HG03060 (cell line): ENCODE measurements around the gene SRGAP1.

Experiments used
- ATAC-seq: cut with Tn5 transposase; IDR thresholded peaks from one replicate; pipeline ENCODE4 v1.9.1; 2021; ENCODE audit warnings: low read depth, moderate number of reproducible peaks; ENCODE audit not compliant: unreplicated experiment

SRGAP1 gene

DNA sequence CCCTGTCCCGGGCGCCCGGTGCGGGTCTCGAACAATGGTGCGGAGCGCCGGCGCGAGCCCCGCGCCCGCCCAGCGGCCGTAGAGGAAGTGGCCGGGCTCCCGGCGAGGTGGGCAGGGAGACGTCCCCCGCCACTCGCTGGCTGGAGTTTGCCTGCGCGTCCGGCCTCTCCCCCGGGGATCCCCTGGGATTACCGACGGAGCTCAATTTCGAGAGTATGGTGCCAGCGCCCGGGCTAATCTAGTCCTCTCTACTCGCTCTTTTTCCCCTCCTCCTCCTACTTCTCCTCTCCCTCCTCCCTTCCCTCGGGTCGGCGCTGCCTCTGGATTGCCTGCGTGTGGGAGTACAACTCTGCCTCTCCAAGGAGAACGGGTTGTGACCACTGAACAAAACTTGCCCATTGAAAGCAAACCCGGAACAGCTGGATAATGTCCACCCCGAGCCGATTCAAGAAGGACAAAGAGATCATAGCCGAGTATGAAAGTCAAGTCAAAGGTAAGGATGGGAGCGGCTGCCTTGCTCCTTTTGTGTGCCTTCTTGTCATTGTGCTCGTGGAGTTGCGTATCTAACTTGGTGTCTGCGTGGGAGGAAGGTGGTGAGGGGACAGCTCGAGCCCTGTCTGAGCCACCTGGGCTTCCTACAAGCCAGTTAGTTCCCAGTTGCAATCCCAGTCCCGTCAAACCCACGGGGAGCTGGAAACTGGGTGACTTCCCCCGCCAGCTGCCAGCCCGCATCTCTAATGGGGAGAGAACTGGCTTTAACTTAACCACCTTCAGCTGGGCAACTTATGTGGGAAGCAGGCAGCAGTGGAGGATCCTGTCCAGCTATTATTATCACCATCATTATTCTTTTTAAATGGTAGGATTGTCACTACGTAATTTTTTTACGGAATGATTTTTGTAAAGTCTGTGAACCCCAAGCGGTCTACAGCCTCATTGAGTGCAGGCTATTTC lies at the start of gene SRGAP1:
Gene SRGAP1 (plus strand): TSS at position 310 of the 951 bp plus-strand sequence. CDS start 117 bp downstream, at position 427.
- ATAC-seq, result no peak

DNA sequence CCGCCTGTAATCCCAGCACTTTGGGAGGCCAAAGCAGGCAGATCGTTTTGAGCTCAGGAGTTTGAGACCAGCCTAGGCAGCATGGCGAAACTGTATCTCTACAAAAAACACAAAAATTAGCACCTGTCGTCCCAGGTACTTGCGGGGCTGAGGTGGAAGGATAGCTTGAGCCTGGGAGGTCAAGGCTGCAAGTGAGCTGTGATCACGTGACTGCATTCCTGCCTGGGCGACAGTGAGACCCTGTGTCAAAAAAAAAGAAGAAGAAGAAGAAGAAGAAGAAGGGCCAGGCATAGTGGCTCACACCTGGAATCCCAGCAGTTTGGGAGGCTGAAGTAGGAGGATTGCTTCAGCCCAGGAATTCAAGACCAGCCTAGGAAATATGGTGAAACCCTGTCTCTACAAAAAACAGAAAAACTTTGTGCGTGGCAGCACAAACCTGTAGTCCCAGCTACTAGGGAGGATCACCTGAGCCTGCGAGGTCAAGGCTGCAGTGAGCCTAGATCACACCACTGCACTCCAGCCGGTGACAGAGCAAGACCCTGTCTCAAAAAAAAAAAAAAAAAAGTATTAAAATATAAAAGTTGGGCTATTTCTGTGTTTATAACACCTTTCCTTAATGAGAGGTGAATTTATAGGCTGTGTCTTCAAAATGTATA lies 49.3 kb upstream of the SRGAP1 start:
- ATAC-seq, result no peak

DNA sequence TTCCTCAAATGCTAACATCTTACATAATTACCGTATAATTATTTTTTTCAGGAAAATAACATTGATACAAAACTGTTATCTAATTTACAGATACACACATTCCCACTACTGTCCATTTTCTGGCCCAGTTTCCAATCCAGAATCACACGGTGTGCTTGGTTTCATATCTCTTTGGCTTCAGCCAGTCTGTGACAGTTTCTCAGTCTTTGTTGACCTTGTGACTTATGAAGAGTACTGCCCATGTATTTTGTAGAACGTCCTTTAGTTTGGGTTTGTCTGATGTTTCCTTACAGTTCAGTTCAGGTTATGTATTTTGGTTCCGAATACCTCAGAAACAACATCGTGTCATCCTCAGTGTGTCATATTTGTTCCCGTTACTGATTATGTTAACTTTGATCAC lies 48.6 kb upstream of the SRGAP1 start:
- ATAC-seq, result no peak

DNA sequence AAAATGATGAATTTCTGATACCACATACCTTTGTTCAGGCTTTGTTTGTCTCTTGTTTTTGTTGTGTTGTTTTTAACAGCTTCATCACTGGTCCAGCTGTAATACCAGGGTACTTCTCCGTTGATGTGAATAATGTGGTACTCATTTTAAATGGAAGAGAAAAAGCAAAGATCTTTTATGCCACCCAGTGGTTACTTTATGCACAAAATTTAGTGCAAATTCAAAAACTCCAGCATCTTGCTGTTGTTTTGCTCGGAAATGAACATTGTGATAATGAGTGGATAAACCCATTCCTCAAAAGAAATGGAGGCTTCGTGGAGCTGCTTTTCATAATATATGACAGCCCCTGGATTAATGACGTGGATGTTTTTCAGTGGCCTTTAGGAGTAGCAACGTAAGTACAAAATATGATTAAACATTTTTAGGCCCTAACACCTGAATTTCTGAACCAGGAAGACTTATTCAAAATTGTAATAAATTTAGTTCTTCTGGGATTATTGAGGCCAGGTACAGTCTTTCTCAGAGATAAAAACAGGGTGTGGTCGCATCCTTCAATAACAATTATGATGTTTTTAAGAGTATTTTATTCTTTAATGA lies 42.4 kb upstream of the SRGAP1 start:
- ATAC-seq, result no peak

DNA sequence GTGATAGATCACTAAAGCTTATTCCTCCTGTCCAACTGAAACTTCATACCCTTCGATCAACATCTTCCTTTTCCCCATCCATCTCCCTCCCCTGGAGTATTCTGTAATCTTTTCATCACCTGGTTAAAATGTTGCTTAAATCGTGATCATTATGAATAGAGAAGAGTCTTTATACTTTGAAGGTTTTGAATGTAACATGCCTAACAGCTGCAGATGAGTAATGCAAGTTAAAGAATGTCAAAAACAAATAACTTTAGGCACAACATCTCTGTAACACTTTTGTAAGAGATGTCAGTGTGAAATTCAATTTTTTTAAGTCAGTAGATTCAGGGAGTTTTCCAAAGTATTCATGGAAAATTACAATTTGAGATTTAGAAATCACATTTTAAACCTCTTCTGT lies 39.8 kb upstream of the SRGAP1 start:
- ATAC-seq, result no peak

DNA sequence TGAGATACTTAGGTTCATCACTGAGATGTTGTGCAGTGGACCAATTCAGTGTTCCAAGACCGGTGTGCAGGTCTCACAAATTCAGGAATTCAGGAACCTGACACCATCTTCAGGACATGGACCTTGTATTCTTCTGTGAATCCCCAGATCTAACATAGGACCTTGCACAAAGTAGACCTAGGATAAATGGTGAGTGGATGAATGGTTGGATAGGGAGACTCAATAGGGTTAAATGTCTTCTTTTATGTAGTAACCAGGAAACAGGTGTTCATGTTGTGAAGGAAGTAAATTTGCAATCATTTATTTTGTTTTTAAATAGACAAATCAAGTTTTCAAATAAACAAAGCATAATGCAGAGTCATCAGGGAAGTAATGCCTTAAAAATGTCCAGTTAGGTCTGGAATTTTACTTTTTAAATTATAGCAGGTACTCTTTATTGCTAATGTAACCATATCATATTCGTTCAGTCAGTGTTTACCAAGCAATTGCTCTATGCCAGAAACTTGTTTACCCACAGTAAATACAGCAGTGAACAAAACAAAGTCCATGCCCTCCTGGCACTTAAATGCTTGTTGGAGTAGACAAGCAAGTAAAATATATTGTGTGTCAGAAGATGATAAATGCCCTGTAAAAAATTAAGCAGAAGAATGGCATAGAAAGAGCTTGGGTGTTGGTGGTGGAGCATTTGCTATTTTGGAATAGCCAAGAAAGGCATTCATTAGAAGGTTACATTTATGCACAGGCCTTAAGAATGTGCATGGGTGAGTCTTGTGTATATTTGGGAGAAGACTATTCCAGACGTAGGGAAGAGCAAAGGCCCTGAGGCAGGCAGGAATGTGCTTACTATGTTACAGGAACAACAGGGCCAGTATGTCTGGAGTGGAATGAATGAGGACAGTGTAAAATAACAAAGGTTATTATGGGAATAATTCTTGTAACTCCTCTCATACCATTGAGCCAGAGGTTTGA lies 38.5 kb upstream of the SRGAP1 start:
- ATAC-seq, result no peak

DNA sequence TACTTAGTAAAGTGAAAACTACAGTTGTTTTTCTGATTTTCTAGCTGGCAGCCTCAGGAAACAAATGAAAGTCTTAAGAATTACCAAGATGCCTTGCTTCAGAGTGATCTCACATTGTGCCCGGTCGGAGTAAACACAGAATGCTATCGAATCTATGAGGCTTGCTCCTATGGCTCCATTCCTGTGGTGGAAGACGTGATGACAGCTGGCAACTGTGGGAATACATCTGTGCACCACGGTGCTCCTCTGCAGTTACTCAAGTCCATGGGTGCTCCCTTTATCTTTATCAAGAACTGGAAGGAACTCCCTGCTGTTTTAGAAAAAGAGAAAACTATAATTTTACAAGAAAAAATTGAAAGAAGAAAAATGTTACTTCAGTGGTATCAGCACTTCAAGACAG lies 35.9 kb upstream of the SRGAP1 start:
- no peak for ATAC-seq

DNA sequence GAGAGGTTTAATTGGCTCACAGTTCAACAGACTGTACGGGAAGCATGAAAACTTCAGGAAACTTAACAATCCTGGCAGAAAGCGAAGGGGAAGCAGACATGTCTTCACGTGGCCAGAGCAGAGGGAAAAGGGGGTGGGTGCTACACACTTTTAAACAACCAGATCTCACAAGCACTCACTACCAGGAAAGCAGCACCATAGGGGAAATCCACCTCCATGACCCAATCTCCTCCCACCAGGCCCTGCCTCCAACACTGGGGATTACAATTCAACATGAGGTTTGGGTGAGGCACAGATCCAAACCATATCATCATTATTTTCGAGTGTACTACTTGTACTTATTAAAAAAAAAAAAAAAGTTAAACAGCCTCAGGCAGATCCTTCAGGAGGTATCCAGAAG lies 34.9 kb upstream of the SRGAP1 start:
- no peak for ATAC-seq

DNA sequence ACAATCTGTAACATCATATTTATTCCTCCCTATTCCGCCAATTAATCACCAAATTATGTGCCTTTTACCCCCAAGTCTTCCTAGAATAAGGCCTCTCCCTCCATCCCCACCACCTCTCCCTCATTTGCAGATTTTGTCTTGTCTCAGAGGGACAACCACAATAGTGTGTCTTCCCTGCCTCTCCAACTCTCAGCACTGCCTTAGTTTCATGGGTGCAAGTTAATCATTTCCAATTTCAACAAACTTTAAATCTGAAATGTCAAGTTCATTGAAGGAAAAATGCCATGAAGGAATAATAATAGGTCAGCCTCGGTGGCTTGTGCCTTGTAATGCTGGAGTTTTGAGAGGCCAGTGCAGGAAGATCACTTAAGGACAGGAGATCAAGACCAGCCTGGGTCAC lies 33.2 kb upstream of the SRGAP1 start:
- ATAC-seq, result no peak

DNA sequence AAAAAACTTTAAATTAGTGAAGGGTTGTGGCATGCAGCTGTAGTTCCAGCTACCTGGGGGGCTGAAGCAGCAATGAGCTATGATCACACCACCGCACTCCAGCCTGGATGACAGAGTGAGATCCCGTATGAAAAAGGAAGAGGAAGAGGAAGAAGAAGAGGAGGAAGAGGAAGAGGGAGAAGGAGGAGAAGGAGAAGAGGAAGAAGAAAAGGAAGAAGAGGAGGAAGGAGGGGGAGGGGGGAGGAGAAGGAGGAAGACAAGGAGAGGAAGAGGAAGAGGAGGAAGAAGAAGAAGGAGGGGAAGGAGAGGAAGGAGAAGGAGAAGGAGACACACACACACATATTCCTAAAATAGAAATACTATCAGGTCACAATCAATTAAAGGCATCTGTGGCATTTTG lies 32.7 kb upstream of the SRGAP1 start:
- no peak for ATAC-seq

DNA sequence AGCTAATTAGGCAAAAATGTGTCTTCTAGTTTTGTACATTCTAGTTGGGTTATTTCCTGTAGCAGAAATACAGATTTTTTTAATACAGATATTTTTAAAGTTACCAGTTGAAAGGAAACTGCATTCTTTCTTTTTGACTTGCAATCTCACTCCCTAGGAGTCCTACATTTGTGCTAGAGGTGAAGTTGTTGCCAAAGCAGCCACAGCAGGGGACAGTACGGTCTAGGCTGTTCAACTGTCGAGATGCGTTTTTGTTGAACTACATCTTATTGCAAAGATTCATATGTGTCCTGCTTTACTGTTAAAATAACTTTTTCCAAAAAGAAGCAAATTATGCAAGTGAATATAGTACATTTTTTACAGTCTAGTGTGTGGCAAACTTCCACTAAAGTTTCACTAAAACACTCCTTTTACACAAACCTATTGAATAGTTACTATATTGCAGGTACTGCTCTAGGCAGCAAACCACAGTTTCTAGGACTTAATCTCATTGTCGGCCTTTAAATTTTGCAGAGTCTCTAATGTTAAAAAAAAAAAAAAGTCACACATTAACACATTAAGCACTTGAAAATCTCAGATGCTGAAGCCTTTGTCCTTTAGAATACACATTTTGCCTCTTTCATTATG lies 30.2 kb upstream of the SRGAP1 start:
- peak; percentile 22 for ATAC-seq

DNA sequence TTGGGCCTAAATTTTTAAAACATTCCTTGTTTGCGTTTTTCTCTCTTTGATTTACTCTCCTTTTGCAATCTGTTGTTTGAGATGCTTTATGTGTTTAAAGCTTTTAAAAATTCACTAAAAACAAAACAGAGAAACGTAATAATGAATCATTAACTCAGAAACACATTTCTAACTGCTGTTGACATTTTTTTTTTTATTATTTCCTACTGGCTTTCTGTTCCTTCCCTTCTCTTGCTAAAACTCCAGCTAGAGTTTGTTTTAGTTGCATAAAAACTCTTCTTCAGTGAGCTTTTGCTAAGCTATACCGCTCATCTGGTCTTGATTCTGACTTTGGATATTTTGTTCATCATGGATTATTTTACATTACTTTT lies 29.0 kb upstream of the SRGAP1 start:
- ATAC-seq, result no peak

DNA sequence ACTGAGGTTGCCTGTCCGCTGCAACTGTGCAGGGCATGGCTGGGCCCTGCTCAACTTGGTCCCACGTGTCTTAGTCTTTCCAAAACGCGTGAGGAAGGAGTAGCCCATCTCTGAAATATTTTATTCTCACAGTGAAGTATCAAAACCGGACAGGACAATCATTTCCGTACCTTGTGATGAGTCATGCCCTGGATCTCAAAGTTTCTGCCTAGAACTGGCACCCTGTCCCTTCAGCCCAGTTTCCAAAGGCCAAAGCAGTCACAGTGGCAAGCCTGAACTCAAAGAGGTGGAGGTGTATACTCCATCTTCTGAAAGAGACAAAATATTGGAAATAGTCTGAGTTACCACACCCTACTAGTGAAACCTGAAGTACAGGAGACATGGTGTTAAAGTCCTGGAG lies 28.5 kb upstream of the SRGAP1 start:
- ATAC-seq, result no peak

DNA sequence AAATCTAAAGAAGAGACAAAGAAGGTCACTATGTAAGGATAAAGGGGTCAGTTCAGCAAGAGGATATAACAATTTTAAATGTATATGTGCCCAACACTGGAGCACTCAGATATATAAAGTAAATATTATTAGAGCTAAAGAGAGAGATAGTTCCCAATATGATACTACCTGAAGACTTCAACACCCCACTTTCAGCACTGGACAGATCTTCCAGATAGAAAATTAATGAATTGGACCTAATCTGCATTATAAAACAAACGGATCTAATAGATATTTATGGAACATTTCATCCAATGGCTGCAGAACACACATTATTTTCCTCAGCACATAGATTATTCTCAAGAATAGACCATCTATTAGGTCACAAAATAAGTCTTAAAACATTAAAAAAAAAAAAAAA lies 24.1 kb upstream of the SRGAP1 start:
- ATAC-seq, result no peak

DNA sequence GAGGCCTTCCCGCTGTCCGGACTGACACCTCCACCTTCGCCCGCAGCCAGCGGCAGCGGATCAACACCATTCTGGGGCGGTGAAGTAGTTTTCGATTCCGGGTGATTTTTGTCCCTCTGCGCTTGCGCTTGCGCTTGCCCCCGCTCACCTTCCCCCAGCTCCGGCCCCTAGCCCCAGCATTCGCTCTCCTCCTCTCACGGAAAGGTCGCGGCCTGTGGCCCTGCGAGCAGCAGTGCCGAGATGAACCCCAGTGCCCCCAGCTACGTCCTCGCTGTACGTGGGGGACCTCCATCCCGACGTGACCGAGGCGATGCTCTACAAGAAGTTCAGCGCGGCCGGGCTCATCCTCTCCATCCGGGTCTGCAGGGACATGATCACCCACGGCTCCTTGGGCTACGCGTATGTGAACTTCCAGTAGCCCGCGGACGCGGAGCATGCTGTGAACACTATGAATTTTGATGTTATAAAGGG lies 22.7 kb upstream of the SRGAP1 start:
- no peak for ATAC-seq

DNA sequence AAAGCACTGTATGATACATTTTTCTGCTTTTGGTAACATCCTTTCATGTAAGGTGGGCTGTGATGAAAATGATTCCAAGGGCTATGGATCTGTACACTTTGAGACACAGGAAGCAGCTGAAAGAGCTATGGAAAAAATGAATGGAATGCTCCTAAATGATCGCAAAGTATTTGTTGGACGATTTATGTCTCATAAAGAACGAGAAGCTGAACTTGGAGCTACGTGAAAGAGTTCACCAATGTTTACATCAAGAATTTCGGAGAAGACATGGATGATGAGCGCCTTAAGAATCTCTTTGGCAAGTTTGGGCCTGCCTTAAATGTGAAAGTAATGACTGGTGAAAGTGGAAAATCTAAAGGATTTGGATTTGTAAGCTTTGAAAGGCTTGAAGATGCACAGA lies 22.1 kb upstream of the SRGAP1 start:
- ATAC-seq, result no peak

DNA sequence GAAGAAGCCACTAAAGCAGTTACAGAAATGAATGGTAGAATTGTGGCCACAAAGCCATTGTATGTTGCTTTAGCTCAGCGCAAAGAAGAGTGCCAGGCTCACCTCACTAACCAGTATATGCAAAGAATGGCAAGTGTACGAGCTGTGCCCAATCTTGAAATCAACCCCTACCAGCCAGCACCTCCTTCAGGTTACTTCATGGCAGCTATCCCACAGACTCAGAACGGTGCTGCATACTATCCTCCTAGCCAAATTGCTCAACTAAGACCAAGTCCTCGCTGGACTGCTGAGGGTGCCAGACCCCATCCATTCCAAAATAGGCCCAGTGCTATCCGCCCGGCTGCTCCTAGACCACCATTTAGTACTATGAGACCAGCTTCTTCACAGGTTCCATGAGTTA lies 21.5 kb upstream of the SRGAP1 start:
- no peak for ATAC-seq

DNA sequence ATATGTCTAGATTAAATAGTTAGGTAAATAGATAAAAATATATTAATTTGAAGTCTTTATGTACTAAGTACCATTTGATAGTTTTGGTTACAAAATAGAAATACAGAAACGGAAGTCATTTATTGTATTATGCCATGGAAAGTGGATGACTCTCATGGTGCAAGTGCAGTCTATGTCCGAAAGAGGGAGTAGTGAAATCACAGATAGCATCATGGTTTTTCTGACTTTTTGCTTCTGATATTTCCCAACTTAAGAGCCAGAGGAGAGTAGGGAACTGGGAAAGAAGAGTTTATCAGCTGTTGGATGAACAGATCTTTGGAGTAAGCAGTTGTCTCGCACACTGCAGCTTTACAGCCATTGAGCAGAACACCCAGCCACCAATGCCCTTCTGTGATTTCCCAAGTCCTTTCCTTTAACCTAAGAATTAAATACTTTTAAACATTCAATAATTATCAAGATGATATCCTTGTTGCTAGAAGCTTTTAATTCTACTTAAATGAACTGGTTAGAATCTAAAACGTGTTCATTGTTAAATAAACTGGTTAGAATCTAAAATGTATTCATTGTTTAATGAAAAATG lies 18.4 kb upstream of the SRGAP1 start:
- no peak for ATAC-seq

DNA sequence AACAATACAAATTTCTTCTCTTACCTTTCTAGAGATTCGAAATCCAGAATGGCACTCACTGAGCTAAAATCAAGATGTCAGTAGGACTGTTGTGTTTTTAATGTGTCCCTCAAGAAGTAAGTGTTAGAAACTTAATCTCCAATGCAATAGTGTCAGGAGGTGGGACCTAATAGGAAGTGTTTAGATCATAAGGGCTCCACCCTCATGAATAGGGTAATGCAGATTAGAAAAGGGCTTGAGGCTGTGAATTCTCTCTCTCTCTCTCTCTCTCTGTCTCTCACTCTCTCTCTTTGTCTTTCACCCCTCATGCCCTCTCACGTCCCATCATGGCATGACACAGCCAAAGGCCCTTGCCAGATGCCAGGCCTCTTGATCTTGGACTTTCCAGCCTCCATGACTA lies 15.6 kb upstream of the SRGAP1 start:
- ATAC-seq, result no peak

DNA sequence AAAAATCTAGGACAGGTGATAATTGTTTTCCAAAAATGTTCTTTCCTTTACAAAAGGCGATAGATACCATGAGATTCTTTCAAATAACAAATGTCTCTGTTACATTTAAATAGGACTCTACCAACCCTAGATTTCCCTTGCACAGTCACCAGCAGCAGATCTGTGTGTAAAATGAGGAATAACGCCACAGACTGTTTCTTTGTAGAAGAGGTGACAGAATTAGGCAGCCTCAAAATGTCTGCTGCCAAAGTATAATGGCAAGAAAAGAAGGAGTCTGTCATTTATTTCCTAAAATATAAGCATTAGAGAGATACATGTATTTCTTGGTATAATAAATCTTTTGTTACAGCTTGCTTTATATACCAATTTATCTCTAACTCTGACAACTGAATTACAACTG lies 8.5 kb upstream of the SRGAP1 start:
- no peak for ATAC-seq
